HG02623 (cell line): ENCODE measurements around the gene BOLA3.
"Not testable (repeated sequence)": the region's sequence is repeated elsewhere in the genome, so short reads cannot be mapped to it uniquely, and the experiment has no call there.

Source experiments
- ATAC-seq: cut with Tn5 transposase; IDR thresholded peaks from one replicate; pipeline ENCODE4 v1.9.1; 2021; ENCODE audit warnings: moderate library complexity; ENCODE audit not compliant: unreplicated experiment

Gene BOLA3

GRCh38 chr2:74147727-74148456 is at the start of gene BOLA3:
Gene BOLA3 (minus strand): TSS chr2:74147912. CDS start chr2:74147874, 38 bp downstream.
- peak; percentile 91 for ATAC-seq

GRCh38 chr2:74197049-74197448 is 49.3 kb upstream of the BOLA3 start:
- ATAC-seq = no peak

GRCh38 chr2:74194799-74195198 is 47.1 kb upstream of the BOLA3 start:
- ATAC-seq = no peak

- ATAC-seq = no peak
Measured at GRCh38 chr2:74191596-74192380, 44.1 kb upstream of the BOLA3 start.

- ATAC-seq = no peak
Measured at GRCh38 chr2:74188696-74189095, 41.0 kb upstream of the BOLA3 start.

- no peak for ATAC-seq
Measured at GRCh38 chr2:74188018-74188601, 40.4 kb upstream of the BOLA3 start.

GRCh38 chr2:74186706-74187105 is 39.0 kb upstream of the BOLA3 start:
- ATAC-seq = not testable (repeated sequence)

- ATAC-seq = peak; percentile 52
Measured at GRCh38 chr2:74186038-74186437, 38.3 kb upstream of the BOLA3 start.

GRCh38 chr2:74183878-74184277 is 36.2 kb upstream of the BOLA3 start:
- no peak for ATAC-seq

GRCh38 chr2:74181739-74182138 is 34.0 kb upstream of the BOLA3 start:
- no peak for ATAC-seq

GRCh38 chr2:74179063-74179865 is 31.6 kb upstream of the BOLA3 start:
- ATAC-seq = no peak

- ATAC-seq = peak; percentile 75
Measured at GRCh38 chr2:74178211-74179062, 30.7 kb upstream of the BOLA3 start, which contains the start of gene MOB1A. Gene MOB1A (minus strand): TSS chr2:74178879. CDS start chr2:74178674, 205 bp downstream.

- ATAC-seq = no peak
Measured at GRCh38 chr2:74177696-74178095, 30.0 kb upstream of the BOLA3 start.

- no peak for ATAC-seq
Measured at GRCh38 chr2:74174909-74175308, 27.2 kb upstream of the BOLA3 start.

- no peak for ATAC-seq
Measured at GRCh38 chr2:74168739-74169138, 21.0 kb upstream of the BOLA3 start.

- no peak for ATAC-seq
Measured at GRCh38 chr2:74164761-74165160, 17.0 kb upstream of the BOLA3 start.

- ATAC-seq = no peak
Measured at GRCh38 chr2:74162951-74163350, 15.2 kb upstream of the BOLA3 start.

- ATAC-seq = no peak
Measured at GRCh38 chr2:74155830-74156229, 8.1 kb upstream of the BOLA3 start.

- ATAC-seq = no peak
Measured at GRCh38 chr2:74152954-74153353, 5.2 kb upstream of the BOLA3 start.
